GM10847 (cell line): ENCODE measurements around the gene U2SURP.
A peak's percentile ranks its signal among the peaks of the same experiment; 100 is the strongest.

Experiments
- POLR2A ChIP-seq: IDR thresholded peaks from 2 replicates; pipeline ENCODE4 v1.6.1; 2011; ENCODE audit not compliant: insufficient read length; ENCODE audit errors: extremely low read depth

Gene U2SURP

DNA sequence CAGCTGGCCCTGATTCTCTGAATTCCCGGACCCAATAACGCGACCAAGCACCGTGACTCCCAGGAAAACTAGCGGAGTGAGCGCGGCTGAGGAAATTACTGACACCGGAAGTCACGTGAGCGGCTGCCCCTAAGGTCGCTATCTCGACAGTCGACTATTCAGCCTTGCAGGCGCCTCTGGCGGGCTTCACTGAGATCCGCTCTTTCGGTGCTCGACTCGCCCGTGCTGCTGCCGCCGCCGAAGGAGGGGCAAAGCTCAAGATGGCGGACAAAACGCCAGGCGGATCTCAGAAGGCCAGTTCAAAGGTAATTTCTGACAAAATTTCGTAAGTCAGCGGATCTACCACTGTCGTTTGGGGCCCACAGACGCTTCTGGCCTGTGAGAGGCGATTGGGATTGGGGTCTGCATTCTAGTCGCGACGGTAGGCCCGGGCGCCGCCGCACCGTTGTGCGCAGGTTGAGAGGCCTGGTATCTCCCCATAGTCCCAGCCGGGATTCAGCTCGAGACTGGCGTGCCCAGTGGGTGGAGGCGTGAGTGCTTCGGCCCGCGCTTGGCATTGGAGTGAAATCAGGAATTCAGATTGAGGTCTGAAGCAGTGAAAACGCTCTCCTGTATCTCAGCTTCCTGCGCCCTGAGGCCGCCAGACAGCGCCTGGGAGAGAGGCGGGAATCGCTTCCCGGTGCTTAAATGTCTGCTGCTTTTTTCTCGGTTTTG lies at the start of gene U2SURP:
Gene U2SURP (plus strand): TSS at position 202 of the 714 bp plus-strand sequence. CDS start 59 bp downstream, at position 261.
- peak; percentile 85 for TF ChIP-seq POLR2A

DNA sequence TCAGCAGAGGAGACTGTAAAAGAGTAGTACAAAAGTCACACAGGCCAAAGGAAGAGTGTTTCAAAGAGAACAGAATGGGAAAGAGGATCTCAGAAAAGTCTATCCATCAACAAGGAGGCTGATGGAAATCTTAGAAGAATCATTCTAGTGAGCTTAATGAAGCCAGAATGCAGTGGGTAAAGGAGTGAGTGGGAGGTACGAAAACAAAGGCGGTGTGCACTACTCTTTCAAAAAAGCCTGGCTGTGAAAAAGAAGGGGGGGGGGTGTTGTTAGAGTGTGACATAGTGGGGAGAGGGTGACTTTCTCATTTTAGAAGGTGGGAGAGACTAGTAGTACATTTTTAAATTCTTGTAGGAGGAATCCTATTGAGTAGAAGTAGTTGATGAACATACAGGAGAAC lies 49.6 kb upstream of the U2SURP start:
- TF ChIP-seq POLR2A, result no peak

DNA sequence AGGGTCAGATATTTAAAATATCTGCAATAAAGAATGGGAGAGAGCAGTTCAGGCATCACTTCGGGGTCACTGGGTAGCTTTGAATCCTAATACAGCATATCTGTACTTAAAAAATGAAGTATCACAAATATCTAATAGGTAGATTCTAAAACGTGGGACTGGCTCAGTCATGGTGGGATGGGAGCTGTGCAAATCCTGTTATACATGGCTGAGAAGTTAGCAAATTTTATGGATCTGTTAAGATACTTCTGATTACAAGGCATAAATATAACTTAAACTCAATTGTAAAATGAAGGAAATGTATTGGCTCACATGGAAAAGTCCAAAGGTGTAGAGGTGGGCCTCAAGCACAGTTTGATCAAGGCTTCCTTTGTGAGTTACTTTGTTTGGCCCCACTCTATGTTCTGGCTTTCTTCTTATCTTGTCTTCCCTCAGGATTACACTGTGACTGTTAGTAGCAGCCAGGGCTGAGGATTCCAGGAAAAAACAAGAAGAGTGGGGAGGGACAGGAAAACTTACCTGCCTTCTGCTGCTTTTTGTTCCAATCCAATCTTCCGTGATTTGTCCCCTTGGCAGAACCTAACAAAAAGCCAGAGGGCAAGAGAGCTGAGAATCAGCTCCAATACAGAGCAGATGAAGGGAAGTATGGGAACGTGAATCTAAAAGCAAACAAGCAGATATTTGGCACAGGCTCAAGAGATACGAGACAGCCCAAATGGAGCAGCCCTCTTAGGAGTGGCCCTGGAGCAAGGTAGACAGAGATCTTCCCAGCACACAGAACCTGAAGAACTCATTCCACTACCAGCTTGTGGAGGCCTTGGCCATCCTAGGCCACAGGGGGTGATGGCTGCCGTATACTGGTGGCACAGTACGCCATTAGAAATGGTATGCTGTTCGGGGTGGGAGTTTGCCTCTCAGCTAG lies 48.8 kb upstream of the U2SURP start:
- no peak for TF ChIP-seq POLR2A

DNA sequence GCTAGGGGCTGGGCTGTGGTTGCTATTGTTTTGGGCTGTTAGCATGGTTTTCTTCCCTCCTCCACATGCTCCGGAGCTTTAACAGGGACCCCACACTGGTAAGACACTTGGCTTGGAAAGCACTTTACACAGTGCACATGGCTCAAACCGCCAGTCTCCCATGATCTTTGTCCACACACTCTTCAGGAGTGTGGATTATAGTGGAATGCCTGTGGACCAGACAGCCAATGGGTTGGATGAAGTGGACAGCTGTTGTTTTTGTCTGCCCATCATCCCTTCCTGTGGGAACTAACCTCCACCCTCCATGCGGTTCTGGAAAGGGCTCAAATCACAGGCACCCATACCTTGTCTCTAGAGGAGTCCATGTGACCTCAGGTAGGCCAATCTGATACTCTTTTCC lies 47.9 kb upstream of the U2SURP start:
- TF ChIP-seq POLR2A, result no peak

DNA sequence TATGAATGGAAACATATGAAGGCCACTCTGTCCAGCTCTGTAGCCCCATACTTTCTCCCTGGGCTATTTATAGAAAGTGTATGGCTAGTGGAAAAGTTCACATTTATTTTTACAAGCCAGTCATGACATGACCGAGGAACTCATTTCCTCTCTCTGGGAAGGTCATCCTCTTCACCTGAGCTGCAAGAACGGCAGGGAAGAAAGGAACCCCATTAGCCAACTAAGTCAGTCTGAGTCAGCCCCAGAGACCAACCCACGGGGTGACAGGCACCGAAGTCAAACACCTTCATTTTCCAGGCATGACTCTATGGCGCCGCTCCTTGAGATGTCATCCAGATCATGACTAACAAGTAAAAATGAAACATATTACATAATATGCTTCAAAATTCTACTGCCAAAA lies 42.7 kb upstream of the U2SURP start:
- no peak for TF ChIP-seq POLR2A

DNA sequence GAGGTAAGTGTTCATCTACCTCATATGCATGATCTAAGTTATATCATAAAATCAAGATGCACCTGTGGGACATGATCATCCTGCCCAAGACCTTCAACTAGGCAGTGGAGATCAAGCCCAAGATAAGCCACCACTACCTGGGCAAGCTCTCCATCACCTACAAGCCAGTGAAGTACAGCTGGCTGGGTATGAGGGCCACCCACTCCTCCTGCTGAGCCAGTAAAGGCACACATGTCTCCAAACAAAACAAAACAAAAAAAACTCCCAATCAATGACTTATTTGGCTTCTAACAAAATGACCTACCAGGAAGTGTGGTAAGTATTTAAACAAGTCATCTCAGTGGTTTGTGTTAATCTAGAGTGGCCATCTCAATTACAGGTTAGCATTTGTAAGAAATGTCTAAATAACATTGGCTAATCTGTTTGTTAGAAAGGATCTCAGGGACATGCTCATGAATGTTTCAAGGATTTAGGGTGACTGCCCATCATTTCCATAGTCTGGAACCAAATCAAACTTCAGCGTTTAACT lies 41.0 kb upstream of the U2SURP start:
- no peak for TF ChIP-seq POLR2A

DNA sequence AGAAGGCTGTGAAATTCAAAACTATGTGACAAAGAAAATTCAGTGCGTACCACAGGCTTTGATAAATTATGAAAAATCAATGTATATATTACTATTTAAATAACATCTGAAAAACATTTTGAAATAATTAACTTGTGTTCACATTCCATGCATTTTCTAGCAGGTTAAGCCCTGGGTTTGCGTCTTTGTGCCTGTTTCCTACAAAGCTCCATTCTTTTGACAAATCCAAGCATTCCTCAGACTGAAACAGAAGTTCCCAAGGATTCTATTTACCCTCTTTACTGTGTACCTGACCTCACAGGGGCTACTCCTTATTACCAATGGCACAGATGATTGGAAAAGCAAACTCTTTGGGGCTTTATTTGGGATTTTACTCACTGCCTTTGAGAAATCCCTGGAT lies 39.8 kb upstream of the U2SURP start:
- no peak for TF ChIP-seq POLR2A

DNA sequence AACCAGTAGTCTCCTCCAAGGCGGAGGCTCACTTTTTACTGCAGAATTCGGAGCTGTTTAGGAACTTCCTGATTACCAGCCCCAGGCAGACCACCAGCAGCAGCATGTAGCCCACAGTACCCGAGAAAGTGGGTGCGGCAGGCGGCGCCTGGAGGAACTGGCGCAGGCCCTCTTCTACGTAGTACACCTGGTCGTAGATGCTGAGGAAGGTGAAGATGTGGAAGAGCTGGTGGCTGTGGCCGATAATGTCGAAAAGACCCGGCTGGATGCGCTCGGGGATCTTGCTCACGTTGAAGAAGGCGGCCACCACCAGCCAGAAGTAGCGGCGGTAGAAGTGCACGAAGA lies 39.2 kb upstream of the U2SURP start:
- TF ChIP-seq POLR2A, result no peak

DNA sequence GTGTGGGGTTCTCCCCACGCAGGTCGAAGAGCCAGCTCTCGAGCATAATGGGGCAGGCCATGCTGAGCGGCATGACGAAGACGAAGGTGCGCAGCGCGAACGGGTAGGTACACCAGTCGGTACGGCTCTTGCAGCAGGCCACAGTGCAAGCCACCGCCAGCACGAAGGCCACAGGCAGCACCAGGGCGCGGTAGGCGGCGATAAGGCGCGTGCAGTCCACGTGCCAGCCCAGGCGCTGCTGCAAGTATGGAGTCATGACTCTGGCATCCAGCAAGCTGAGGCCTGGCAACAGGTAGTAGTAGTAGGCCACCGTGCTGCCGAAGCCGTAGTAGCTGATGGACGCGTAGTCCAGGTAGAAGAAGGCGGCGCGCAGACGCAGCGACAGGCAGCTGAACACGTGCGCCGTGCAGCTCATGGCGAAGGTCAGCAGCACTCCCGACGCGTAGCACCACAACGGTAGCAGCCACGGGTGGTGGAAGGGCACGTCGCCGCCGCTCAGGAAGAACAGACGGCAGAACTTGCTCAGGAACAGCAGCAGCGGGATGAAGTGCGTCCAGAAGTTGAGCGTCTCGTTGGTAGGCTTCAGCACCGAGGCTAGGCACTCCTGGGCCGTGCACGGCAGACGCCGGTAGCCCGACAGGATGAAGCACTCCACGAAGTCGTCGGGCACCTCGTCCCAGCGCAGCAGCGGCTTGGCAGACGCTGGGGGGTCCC lies 38.7 kb upstream of the U2SURP start:
- no peak for TF ChIP-seq POLR2A

DNA sequence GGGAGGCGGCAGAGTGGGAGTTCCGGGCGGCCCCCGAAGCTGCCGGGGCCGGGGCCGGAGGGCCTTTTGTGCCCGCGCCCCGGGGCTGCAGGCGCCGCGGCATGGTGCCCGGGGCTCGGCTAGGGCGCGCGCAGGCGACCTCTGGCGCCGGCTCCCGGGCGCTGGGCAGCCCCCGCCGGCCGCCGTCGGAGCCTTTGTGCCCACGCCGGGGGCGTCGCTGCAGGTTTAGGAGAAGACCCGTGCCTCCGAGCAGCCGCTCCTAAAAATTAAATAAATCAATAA lies 38.2 kb upstream of the U2SURP start:
- no peak for TF ChIP-seq POLR2A

DNA sequence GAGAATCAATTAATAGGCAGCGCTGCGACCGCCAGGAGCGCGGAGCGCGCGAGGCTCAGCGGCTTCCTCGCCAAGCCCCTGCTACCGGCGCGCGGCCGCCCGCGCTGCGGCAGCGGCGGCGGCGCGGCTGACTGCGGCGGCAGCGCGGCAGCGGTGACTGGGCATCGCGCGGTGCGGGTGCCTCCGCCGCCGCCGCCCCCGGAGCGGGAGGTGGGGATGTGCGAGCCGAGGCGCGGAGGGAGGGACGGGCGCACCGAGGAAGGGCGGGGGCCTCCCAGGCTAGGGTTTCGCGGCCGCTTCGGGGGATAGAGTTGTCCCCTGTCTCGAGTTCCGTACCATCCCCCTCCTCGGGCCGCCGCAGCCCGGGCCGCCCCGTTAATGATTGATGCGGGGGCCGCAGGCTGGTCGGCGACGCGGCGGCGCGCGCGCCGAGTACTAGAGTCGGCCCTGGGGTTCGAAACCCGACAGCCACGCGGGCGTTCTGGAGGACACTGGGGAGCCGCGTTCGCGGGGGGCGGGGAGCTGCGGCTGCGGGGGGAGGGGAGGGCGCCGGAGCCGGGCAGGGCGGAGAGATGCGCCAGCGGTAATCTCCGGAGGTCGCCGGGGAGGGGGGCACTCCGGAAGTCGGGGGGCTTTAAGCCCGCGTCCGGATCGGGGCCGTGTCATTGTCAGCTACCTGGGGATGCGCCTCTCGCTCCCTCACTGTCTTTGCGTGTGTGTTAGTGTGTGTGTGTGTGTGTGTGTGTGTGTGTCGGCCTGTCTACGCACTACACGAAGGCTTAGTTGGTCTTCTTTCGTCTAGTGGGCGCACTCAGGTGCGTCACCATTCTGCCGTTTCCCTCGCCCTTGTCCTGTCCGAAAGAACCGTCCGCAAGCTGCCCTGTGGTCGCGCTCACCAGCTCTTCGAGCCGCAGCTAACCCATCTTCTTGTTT lies 37.6 kb upstream of the U2SURP start, which contains the start of gene PAQR9:
Gene PAQR9 (minus strand): TSS at position 159 of the 933 bp plus-strand sequence. CDS start 338 bp downstream, outside the sequence.
- TF ChIP-seq POLR2A, result no peak

DNA sequence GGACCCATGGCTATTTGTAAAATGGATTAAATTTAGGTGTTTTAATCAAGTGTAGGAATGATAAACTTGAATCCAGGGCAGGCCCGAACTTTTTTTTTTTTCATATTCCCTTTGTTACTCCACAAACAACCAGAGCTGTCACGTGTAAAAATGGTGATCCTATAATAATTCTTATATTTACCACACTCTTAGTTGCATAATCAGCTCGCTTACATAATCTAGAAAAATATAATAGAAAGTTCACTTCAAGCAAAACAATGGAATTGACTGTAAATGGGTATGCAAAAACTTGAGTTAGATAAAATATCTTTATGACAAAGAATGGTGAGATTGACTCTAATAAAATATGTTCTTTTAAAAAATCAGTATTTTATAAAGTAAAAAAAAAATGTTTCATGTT lies 35.8 kb upstream of the U2SURP start:
- TF ChIP-seq POLR2A, result no peak

DNA sequence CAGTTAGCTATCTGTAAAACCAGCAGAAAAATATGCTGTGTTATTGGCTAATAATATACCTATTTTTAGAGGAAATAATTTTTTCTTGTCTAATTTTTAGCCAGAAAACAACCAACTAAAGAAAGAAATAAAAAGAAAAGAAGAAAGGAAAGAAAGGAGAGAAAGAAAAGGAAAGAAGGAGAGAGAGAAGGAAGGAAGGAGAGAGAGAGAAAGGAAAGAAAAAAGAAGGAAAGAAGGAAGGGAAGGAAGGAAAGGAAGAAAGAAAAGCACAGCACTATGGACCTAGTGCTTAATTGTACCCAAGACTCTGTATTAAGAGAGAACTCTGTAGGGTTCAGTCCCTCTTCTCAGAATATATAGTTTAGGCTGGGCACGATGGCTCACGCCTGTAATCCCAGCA lies 34.6 kb upstream of the U2SURP start:
- no peak for TF ChIP-seq POLR2A

DNA sequence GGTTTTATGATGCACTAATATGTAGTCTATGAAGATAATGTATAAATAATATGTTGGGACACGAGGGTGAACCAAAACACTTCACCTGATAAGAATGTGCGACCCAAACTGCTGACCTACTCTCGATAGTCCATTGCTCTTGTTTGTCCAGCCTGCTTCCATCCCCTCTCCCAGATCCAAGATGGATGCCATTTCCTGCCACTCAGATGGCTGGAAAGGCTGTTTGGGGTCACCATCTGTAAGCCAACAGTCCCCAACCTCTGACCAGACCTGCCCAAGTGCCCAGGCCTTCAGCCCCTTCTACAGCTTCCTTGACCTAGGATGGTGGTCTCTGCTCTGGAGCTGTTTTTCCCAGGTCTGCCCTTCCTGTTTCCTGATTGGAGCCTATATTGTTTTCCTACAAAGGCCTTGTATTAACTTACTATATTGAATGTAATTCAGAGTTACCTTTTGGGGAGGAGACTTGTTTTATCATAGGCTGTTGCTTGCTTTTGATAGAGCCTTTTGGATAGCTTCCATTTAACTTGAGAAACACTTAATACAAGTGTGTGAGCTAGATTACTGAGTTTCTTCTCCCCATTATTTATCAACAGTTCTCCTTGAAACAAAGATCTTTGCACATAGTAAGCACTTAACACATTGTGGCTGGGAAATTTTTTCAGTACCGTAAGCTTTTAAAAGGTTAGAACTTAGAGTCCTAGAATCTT lies 32.9 kb upstream of the U2SURP start:
- TF ChIP-seq POLR2A, result no peak
